IPS DF 19.7 (cell line): ENCODE results near the gene VPS54.
"Not testable (repeated sequence)": the region's sequence is repeated elsewhere in the genome, so short reads cannot be mapped to it uniquely, and the experiment has no call there.

Experiments used
- DNase-seq: peaks from one replicate; pipeline ENCODE4 v3.0.0-alpha.2; 2013; ENCODE audit warnings: low read depth, low spot score

Gene VPS54

GRCh38 chr2:64024259-64024949 lies 5.2 kb upstream of the VPS54 start:
- no peak for DNase-seq

DNA sequence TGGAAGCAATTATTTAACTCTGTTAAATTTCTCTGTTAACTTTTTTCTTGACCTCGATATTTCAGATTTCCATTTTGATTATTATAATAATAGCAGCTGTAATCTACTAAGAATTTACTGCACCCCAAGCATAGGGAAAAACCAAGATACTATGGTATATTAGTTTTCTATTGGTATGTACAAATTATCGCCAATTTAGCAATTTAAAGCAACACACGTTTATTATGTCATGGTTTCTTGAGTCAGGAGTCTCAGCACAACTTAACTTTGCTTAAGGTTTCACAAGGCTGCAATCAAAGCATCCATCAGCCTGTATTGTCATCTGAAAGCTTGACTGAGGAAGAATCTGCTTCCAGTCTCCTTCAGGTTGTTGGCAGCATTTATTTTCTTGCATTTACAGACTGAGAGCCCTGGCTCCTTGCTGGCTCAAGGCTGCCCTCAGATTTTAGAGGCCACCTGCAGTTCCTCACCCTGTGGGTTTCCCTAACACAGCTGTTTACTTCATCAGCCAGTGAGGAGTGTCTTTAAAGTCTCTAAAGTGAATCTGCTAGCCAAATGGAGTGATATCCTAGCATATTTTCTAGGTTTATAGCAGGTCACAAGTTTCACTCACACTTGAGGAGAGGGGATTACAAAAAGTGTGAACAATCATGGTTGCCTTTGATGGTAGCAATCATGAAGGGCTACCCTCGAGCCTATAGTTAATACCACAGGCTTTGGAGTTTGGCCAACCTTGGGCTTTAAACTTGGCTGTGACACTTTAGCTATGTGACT lies 4.4 kb upstream of the VPS54 start:
- DNase-seq = no peak

GRCh38 chr2:64021578-64021977 lies 2.4 kb upstream of the VPS54 start:
- DNase-seq = no peak

DNA sequence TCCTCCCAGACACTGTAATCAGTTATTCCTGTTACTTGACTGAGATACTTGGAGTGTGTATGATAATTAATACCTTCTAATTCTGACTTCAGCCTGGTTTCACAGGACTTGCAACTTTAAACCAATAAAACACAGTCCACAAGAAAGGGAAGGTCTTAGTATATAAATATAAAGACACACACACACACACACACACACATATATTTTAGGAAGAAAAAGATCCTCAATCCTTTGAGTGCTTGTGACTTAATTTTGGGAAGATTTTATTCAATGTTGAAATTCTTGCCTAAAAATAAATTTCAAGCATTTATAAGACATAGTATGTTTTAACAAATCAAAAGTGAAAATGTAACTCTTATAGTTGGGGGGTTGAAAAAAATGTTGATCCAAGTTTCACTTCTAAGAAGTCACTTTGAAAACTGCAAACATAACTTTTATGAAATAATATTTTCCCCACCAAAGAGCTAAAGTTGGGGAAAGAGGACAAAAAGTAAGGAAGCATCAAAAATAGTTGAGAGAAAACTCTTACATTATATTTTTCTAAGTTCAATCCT lies 824 bp upstream of the VPS54 start:
- no peak for DNase-seq

GRCh38 chr2:64018701-64019082 lies 536 bp downstream of the VPS54 start:
- no peak for DNase-seq

DNA sequence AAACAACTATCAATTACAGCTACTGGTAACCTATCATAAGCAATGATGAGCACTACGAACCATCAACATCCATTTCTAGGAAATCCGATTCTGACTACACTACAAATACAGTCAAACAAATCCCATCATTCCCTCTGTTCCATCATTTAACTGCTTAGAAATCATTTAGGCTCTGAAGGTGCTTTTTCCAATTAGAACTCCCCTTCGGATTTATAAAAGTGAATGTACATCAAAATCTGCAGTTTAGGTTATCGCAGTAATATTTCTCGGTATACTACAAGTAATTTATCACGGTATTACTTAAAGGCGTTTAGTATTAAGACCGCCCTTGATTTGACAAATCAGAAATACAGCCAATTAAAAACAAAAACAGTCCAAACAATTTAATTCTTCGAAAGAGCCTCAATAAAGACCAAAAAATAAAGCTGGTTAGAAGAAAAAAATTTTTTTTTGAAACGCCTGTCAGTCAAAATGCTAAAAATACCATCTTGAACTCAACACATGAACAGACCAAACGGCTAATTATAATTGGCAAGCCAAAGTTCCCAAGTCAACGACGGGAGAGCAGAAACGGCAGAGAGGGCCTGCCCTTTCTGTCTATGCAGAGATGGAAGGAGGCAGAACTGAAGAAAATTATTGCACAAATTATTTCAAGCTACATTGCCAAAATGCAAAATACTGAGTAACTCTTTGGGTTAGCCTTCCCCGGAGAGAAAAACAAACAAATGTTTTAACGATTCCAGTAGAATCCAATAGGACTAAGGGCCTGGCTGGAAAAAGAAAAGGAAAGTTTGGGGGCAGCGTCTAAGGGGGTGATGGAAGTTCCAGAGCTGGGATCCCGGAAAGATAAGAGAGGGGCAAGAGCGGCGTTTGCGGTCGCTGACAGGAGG lies 1.2 kb downstream of the VPS54 start:
- DNase-seq = no peak

- DNase-seq = no peak
Observed at GRCh38 chr2:64015898-64016297, 3.3 kb downstream of the VPS54 start.

DNA sequence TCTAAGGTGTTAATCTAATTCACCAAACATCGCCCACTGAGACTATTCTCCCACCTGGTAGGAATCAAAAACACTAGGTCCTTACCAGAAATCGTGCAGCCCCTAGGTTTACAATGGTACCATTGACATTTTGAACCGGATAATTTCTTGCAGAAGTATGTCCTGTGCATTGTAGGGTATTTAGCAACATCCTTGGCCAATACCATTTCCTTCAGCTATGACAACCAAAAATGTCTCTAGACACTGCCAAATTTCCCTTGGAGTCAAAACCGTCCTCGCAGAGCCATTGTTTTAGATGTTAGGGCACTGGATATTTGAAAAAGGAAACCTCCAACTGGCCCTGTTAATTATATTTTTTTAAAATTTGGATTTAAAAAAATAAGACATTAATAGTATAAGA lies 3.8 kb downstream of the VPS54 start:
- DNase-seq = no peak

DNA sequence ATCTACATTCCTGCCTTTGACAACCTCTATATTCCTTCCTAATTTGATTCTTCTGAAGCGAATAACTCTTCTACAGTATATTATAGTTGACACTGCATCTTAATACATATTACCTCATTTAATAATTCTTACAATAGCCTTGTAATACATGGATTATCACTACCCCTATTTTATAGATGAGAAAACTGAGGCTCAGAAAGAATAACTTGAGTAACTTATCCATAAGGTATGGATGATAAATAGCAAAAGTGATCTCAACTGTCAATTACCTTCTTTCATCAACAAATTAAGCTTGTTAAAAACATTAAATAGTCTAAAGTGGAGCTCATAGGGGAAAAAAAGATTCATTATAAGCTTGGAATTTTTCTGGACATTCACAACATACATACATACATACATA lies 4.6 kb downstream of the VPS54 start:
- no peak for DNase-seq

- DNase-seq = no peak
Observed at GRCh38 chr2:64013053-64013452, 6.2 kb downstream of the VPS54 start.

- DNase-seq = no peak
Observed at GRCh38 chr2:64012115-64012514, 7.1 kb downstream of the VPS54 start.

GRCh38 chr2:64008434-64009009 lies 10.7 kb downstream of the VPS54 start:
- no peak for DNase-seq

GRCh38 chr2:64007924-64008323 lies 11.3 kb downstream of the VPS54 start:
- DNase-seq = no peak

GRCh38 chr2:64005707-64006356 lies 13.4 kb downstream of the VPS54 start:
- DNase-seq = no peak

GRCh38 chr2:64003239-64003638 lies 16.0 kb downstream of the VPS54 start:
- DNase-seq = no peak

GRCh38 chr2:64001382-64002101 lies 17.7 kb downstream of the VPS54 start:
- DNase-seq = no peak

GRCh38 chr2:64000630-64001381 lies 18.4 kb downstream of the VPS54 start:
- no peak for DNase-seq

DNA sequence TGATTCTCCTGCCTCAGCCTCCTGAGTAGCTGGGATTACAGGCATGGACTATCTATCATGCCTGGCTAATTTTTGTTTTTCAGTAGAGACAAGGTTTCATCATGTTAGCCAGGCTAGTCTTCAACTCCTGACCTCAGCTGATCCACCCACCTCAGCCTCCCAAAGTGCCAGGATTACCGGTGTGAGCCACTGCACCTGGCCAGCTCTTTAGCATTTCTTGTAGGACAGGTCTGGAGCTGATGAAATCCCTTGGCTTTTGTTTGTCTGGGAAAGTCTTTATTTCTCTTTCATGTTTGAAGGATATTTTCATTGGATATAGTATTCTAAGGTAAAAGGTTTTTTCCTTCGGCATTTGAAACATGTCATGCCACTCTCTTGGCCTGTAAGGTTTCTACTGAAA lies 20.2 kb downstream of the VPS54 start:
- DNase-seq = no peak

GRCh38 chr2:63996582-63997198 lies 22.5 kb downstream of the VPS54 start:
- not testable (repeated sequence) for DNase-seq
